ENCODE data around the gene HDAC4. TPM values are rescaled to one million over a fixed set of nuclear protein-coding genes. Genes with fewer than 3 reads are reported as not detected.

HDAC4 gene
- total and polyA plus RNA-seq, 2 of the 8 experiments (the other 6 are each of a cell fraction or from before 2014, with no cell fraction given): 15.4 to 31.5 TPM

DNA sequence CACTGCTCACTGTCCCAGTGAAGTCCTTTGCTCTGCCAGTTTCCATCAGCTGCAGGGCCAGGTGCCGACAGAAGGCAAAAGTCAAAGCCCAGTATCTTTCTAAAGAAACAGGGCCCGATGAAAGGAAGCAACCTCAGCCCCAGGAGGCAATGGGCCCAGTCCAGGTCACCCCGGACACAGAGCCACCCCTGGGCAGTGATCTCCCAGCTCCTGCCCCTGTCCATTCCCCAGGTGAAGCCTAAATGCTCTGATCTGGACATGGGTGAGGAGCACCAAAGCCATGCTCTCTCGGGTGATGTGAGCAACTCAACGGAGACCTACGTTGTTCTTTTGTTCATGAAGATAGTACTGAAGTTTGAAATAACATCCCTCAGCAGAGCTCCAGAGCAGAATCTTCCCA is 61.6 kb downstream of the HDAC4 start:
- peaks cover 0 to 13% (median 4%) of the 10 kb centered on the region in 4 experiments; a peak in 5 of 7 replicates for H3K4me1 ChIP-seq (replicated peaks in 1 of 4; ENCODE audit: control insufficient read depth in 3 of 4, insufficient read depth in 4 of 4, low read length in 3 of 4)
- no peaks in the 10 kb centered on the region for H3K36me3 ChIP-seq (ENCODE audit: control insufficient read depth in 2 of 4, insufficient read depth in 4 of 4, low read length in 3 of 4)
- no peak overlapping the region; the same call in 1 of the 2 replicates for H4K8ac ChIP-seq (ENCODE audit: extremely low read depth, insufficient read depth, low read length)
- H3K14ac ChIP-seq (ENCODE audit: insufficient read length): no peak overlapping the region
- no peak overlapping the region for H2BK5ac ChIP-seq (ENCODE audit: low read depth, low read length)
- CTCF ChIA-PET (ENCODE audit: partially characterized antibody): no interaction called here
- H2BK120ac ChIP-seq (replicated peaks; ENCODE audit: low read depth, low read length): no peak overlapping the region
- no peak overlapping the region for H3K18ac ChIP-seq (ENCODE audit: extremely low read depth, low read length)
- POLR2A ChIA-PET (ENCODE audit: partially characterized antibody): interaction anchor here (1.7 kb wide), 1 partner anchor 89 kb away, joined by 4 read pairs; no protein-coding TSS in a partner anchor
- no peak overlapping the region for H2BK15ac ChIP-seq (ENCODE audit: low read length)
- no peak overlapping the region for H4K5ac ChIP-seq (ENCODE audit: insufficient read length, low read depth, low read length)
- no peak overlapping the region for H3K4ac ChIP-seq (replicated peaks; ENCODE audit: insufficient read length, low read depth, low read length)
- no peak for DNase-seq (ENCODE audit: low read depth in 1 of 2, low spot score in 2 of 2)
- FAIRE-seq: no peak
- H2BK20ac ChIP-seq (ENCODE audit: low read length): no peak overlapping the region
- no peak overlapping the region for H3K9ac ChIP-seq (replicated peaks in 1 of 4; ENCODE audit: extremely low read depth in 1 of 4, low read depth in 3 of 4, low read length in 3 of 4)
- H3K79me2 ChIP-seq (ENCODE audit: control insufficient read depth in 1 of 2, insufficient read depth in 2 of 2, low read length in 2 of 2): peaks cover 7 to 94% of the 10 kb centered on the region in 2 experiments; a peak in 3 of 4 replicates
- no peak overlapping the region for H3K4me3 ChIP-seq (ENCODE audit: extremely low read depth in 1 of 4, insufficient read depth in 2 of 4, low read depth in 3 of 4, low read length in 4 of 4)
- no peak overlapping the region for H3K4me2 ChIP-seq (ENCODE audit: insufficient read depth in 1 of 2, low read depth in 2 of 2, low read length in 2 of 2)
- H2AK5ac ChIP-seq (ENCODE audit: low read depth, low read length): no peak overlapping the region
- H3K23me2 ChIP-seq (ENCODE audit: low read depth, low read length): no peaks in the 10 kb centered on the region
- peaks cover 27% of the 10 kb centered on the region for H3K79me1 ChIP-seq (ENCODE audit: low read depth, low read length)
- H3K23ac ChIP-seq (ENCODE audit: insufficient read length): no peak overlapping the region
- H2AFZ ChIP-seq (ENCODE audit: low read length): no peak overlapping the region
- no peaks in the 10 kb centered on the region for H3K9me3 ChIP-seq (ENCODE audit: insufficient read depth in 2 of 2, low read depth in 1 of 2, low read length in 1 of 2)
- WGBS, 2 experiments (ENCODE audit: extremely low coverage in 1 of 2, insufficient coverage in 1 of 2, insufficient read length in 1 of 2, insufficient replicate concordance in 2 of 2, low coverage in 1 of 2, low lambda C conversion rate in 2 of 2, missing lambda C conversion rate in 1 of 2): 93% methylated on average over 6 of the region's 6 CpGs; no CpG with 5 or more reads in 1 of the 2 experiments
- TF ChIP-seq KDM4A (IDR thresholded peaks at IDR 0.05; ENCODE audit: low read depth, low read length, severe bottlenecking) (no peak), CHD2 (IDR thresholded peaks at IDR 0.05; ENCODE audit: low read length) (no peak), CREB1 (IDR thresholded peaks at IDR 0.05) (no peak), POU5F1 (IDR thresholded peaks at IDR 0.05; ENCODE audit: low read depth, low read length) (no peak), RBBP5 (IDR thresholded peaks at IDR 0.05; ENCODE audit: borderline replicate concordance, low read depth, low read length) (no peak), EGR1 (IDR thresholded peaks at IDR 0.05; ENCODE audit: borderline replicate concordance, low read depth, low read length) (no peak), SP1 (IDR thresholded peaks at IDR 0.05; ENCODE audit: low read depth, low read length) (no peak), CBX8 (IDR thresholded peaks at IDR 0.05; ENCODE audit: borderline replicate concordance, low read depth, low read length) (no peak), CBX5 (IDR thresholded peaks at IDR 0.05; ENCODE audit: low read depth, low read length) (no peak), GTF2F1 (IDR thresholded peaks at IDR 0.05; ENCODE audit: borderline replicate concordance, low read depth, low read length) (no peak), CEBPB (IDR thresholded peaks at IDR 0.05; ENCODE audit: low read depth, low read length) (no peak), SAP30 (IDR thresholded peaks at IDR 0.05; ENCODE audit: insufficient read depth, insufficient replicate concordance, low read length) (no peak)
- TF ChIP-seq, protein P1, sequence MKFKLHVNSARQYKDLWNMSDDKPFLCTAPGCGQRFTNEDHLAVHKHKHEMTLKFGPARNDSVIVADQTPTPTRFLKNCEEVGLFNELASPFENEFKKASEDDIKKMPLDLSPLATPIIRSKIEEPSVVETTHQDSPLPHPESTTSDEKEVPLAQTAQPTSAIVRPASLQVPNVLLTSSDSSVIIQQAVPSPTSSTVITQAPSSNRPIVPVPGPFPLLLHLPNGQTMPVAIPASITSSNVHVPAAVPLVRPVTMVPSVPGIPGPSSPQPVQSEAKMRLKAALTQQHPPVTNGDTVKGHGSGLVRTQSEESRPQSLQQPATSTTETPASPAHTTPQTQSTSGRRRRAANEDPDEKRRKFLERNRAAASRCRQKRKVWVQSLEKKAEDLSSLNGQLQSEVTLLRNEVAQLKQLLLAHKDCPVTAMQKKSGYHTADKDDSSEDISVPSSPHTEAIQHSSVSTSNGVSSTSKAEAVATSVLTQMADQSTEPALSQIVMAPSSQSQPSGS (IDR thresholded peaks at IDR 0.05; ENCODE audit: low read length): no peak
- no peak overlapping the region for H4K91ac ChIP-seq (replicated peaks; ENCODE audit: insufficient read length, low read length)
- H3K27ac ChIP-seq (ENCODE audit: low read depth, low read length): no peak overlapping the region
- 0 out of 2 replicates have a peak overlapping the region, but pooled peaks have one; percentile 39 for H2BK12ac ChIP-seq (ENCODE audit: low read depth, low read length)
- H4K20me1 ChIP-seq (replicated peaks in 1 of 2; ENCODE audit: control insufficient read depth in 1 of 2, insufficient read depth in 2 of 2, low read length in 2 of 2): peaks cover 19 to 29% of the 10 kb centered on the region in 2 experiments
- no peak overlapping the region for H3K56ac ChIP-seq (replicated peaks; ENCODE audit: insufficient read length, low read depth, low read length)
- no peaks in the 10 kb centered on the region for H3K27me3 ChIP-seq (replicated peaks in 1 of 4; ENCODE audit: control insufficient read depth in 3 of 4, extremely low read depth in 1 of 4, insufficient read depth in 3 of 4, low read length in 3 of 4)

All from H1 (cell line).